Psoas muscle (tissue), 8 donors: ENCODE results near the gene GNAS-AS1. TPM values are rescaled to one million over a fixed set of nuclear protein-coding genes. Genes with fewer than 3 reads are reported as not detected.

Experiments
- ATAC-seq, 4 donors: fragments of 200-7000 bp; cut with Tn5 transposase; one replicate each; pipeline ENCODE4 v1.9.1; 2020; ENCODE audit warnings: moderate library complexity in 3 of 4, mild to moderate bottlenecking in 2 of 4
- DNase-seq, 2 donors: peaks; one replicate each; pipeline ENCODE4 v3.0.0-alpha.2; 2020
- H3K27ac ChIP-seq: fragments of 200-600 bp; one replicate; pipeline ENCODE4 v1.8.0; 2022
- H3K27me3 ChIP-seq, 3 donors: fragments of 200-600 bp in 1 of 3; one replicate each; pipeline versions ENCODE4 v1.6.1 to v1.8.0; 2013 to 2022; ENCODE audit warnings: low read length in 2 of 3, mild to moderate bottlenecking in 2 of 3, moderate library complexity in 1 of 3; ENCODE audit not compliant: insufficient read depth in 3 of 3
- H3K36me3 ChIP-seq, 2 donors: fragments of 200-600 bp in 1 of 2; one replicate each; pipeline versions ENCODE4 v1.6.1 to v1.8.0; 2013 to 2022; ENCODE audit warnings: low read depth in 1 of 2, mild to moderate bottlenecking in 1 of 2, moderate library complexity in 1 of 2; ENCODE audit not compliant: insufficient read depth in 1 of 2
- H3K4me1 ChIP-seq: fragments of 200-600 bp; one replicate; pipeline ENCODE4 v1.8.0; 2022
- H3K4me3 ChIP-seq: fragments of 200-600 bp; one replicate; pipeline ENCODE4 v1.8.0; 2022; ENCODE audit warnings: mild to moderate bottlenecking
- H3K9me3 ChIP-seq: fragments of 200-600 bp; one replicate; pipeline ENCODE4 v1.8.0; 2022
- WGBS, 3 donors: extraction: QIAGEN DNeasy Blood & Tissue Kit; methylation state at CpG; one replicate each; pipeline versions ENCODE4 v1.1.6 to v1.1.7; 2013; 5-methylcytosine and 5-hydroxymethylcytosine counted together
- intact Hi-C, 2 donors: fragments of 100-400 bp; cut with DNase I; formaldehyde crosslinking; loops; one replicate each; pipeline versions ENCODE4 v1.11.0 to v1.14.2; 2022
- long read RNA-seq, 2 donors: library from polyadenylated mRNA; unstranded; transcript quantifications; one replicate each; pipeline ENCODE4 v2.0.0, GENCODE V29; 2021
- polyA plus RNA-seq, 3 donors: library from polyadenylated mRNA; stranded (reverse); fragments of 200-250 nt; gene quantifications; one replicate each; pipeline ENCODE4 v1.2.3, GENCODE V29; 2013
- total RNA-seq, 4 donors: library from RNA; stranded (reverse); fragmentation: NEBNext Ultra II Directional in 2 of 4; extraction: Animal tissue kit (Norgen Biotek cat#: 25700) in 2 of 4; gene quantifications; one replicate each; pipeline versions ENCODE4 v1.2.1 to v1.2.4, GENCODE V29; 2021 to 2023
- TF ChIP-seq, protein P1 (sequence below): fragments of 200-600 bp; IDR thresholded peaks from one replicate; pipeline ENCODE4 v1.8.0; 2022; ENCODE audit warnings: antibody characterized with exemption
- donor health status: healthy with polysubstance abuse.
- donor health status: DM: no; HTN: no; CAD: no; lungs with moderate emphysema.
- donor health status: Bipolar disorder and iron deficiency.
- donor health status: healthy.
- donor health status: DM: yes; HTN: yes; CAD: no.
- donor health status: DM: no; HTN: no; CAD: no.
- donor health status: DM: no; HTN: no; CAD: no.
- donor health status: DM: yes; HTN: yes; CAD: no.

The GNAS-AS1 gene
- total RNA-seq, result 1 to 10 TPM in 1 of 4 donors, under 1 TPM in 2, not detected in 1; 0.26 to 1.0 (median 0.65) TPM
- under 1 TPM; 0.03 to 0.53 (median 0.13) TPM for polyA plus RNA-seq
- long read RNA-seq, donor 1, result 0 reads
- long read RNA-seq, donor 2, result 0 reads

DNA sequence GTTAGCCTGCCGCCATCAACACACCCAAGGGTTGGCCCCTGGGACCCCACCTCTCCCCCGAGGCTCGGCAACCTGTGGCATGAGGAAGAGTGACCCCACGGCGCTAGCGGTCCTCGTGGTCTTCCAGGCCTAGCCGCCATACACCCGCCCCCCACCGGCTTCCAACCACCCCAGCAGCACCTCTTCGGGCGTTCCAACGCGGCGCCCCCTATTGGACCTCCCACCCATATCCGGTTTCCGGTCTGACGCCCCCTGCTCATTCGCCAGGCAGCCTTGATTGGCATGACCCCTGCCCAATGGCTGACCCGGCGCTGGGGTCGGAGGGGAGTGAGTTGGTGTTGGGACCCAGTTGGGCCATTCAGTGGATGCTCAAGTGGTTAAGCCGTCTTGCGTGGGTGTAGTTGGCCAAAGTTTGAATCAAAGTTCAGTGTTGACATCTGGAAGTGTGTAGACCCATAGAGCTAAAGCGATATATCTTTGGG, at the start of gene GNAS-AS1:
Gene GNAS-AS1 (minus strand): TSS at position 210 of the 482 bp plus-strand sequence.
- peaks cover 0 to 51% (median 9%) of the 10 kb centered on the region in 3 donors for H3K27me3 ChIP-seq
- WGBS, 3 donors, result 40 to 49% (median 48%) methylated on average over 25 of the region's 25 CpGs
- H3K4me3 ChIP-seq, result peak within 1 kb of the TSS; percentile 59
- no peaks in the 10 kb centered on the region for H3K4me1 ChIP-seq
- H3K27ac ChIP-seq, result no peak within 1 kb of the TSS
- ATAC-seq, result peak; percentile 73 to 88 (median 81)
- intact Hi-C loops, result loop anchor here in 1 of 2 donors (5.0 to 10.0 kb wide), 2 partner anchors 203 to 366 kb away; no protein-coding TSS in a partner anchor
- TF ChIP-seq, protein P1, sequence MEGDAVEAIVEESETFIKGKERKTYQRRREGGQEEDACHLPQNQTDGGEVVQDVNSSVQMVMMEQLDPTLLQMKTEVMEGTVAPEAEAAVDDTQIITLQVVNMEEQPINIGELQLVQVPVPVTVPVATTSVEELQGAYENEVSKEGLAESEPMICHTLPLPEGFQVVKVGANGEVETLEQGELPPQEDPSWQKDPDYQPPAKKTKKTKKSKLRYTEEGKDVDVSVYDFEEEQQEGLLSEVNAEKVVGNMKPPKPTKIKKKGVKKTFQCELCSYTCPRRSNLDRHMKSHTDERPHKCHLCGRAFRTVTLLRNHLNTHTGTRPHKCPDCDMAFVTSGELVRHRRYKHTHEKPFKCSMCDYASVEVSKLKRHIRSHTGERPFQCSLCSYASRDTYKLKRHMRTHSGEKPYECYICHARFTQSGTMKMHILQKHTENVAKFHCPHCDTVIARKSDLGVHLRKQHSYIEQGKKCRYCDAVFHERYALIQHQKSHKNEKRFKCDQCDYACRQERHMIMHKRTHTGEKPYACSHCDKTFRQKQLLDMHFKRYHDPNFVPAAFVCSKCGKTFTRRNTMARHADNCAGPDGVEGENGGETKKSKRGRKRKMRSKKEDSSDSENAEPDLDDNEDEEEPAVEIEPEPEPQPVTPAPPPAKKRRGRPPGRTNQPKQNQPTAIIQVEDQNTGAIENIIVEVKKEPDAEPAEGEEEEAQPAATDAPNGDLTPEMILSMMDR, result no peak
- H3K9me3 ChIP-seq, result no peaks in the 10 kb centered on the region
- DNase-seq, result peak; percentile 75 to 90
- H3K36me3 ChIP-seq, result no peaks in the 10 kb centered on the region

DNA sequence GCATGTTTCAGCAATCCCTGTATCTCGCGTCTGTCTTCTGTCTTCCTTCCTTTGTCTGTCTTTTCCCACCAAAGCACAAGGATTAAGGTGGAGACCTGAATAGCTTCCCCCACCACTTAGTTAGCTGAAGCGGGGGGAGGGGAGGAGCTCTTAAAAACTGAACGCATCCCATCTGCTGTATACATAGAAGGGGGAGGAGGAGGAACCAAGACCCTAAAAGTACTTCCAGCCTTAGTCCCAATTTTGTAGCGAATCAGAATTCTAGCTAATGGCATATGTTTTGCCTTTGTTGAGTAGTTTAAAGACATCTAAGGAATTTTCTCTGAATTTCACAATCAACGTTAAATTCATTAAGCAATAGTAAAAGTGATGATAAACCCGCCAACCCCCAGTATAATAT, 49.7 kb upstream of the GNAS-AS1 start:
- Histone ChIP-seq H3K27me3 (no peaks in the 10 kb centered on the region), H3K36me3 (peaks cover 0 to 64% of the 10 kb centered on the region in 2 donors), H3K9me3 (no peaks in the 10 kb centered on the region), H3K4me1 (peaks cover 76% of the 10 kb centered on the region), H3K27ac (peak overlapping the region; percentile 25), H3K4me3 (no peak overlapping the region)
- WGBS, 3 donors, result 54 to 68% (median 58%) methylated on average over 7 of the region's 7 CpGs
- no peak for DNase-seq
- no peak for ATAC-seq
- TF ChIP-seq, protein P1, result no peak
- intact Hi-C loops, result no loop called here

- no peak overlapping the region for H3K4me3 ChIP-seq
- ATAC-seq, result no peak
- no peak for DNase-seq
- intact Hi-C loops, result loop anchor here (5.0 kb wide), 2 partner anchors 83 to 133 kb away; partner anchors contain the start of genes ATP5F1E (in 1 of the 2) and NELFCD (in 1 of the 2)
- H3K27me3 ChIP-seq, result no peaks in the 10 kb centered on the region
- H3K9me3 ChIP-seq, result no peaks in the 10 kb centered on the region
- peaks cover 0 to 55% of the 10 kb centered on the region in 2 donors for H3K36me3 ChIP-seq
- H3K27ac ChIP-seq, result no peak overlapping the region
- peaks cover 78% of the 10 kb centered on the region for H3K4me1 ChIP-seq
- WGBS, 3 donors, result 71 to 90% (median 77%) methylated on average over 10 of the region's 10 CpGs
- TF ChIP-seq, protein P1, result no peak
These were observed 48.8 kb upstream of the GNAS-AS1 start for GRCh38 chr20:58899512-58899911.

DNA sequence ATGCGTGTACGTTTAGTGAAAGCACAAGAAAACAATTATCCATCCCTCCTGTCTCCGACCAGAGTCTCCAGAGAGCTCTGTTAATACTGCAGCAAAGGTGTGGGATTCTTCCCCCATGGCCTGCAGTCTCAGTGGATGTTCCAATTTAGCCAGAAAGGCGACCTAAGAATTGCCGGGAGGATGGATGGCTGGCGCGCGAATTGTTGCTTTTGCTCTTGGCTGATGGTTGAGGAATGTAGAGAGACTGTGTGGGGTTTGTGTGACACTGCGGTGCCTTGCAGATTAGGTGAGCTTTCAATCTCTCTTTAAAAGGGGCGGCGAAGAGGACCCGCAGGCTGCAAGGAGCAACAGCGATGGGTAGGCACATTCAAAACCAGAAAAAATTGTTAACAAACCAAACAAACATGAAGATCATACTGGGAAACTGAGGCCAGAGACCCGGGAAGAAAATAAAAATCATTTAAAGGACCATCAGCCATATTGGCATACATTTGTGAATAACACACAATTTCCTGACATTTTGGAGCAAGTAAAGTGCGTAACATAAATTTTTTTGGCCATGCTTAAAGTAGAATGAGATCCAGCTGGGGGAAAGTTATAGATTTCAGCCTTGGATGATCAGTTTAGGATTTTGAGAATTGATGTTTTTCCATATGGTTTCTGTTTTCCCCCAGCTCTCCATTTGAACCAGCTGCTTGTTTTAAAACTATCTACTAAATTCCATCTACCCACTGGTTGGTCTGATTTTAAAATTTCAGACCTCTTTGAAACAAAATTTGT, 48.1 kb upstream of the GNAS-AS1 start:
- peaks cover 0 to 49% of the 10 kb centered on the region in 2 donors for H3K36me3 ChIP-seq
- no peaks in the 10 kb centered on the region for H3K9me3 ChIP-seq
- ATAC-seq (no peak), DNase-seq (no peak)
- TF ChIP-seq, protein P1, result no peak
- intact Hi-C loops, result loop anchor here (5.0 kb wide), 2 partner anchors 83 to 133 kb away; partner anchors contain the start of genes ATP5F1E (in 1 of the 2) and NELFCD (in 1 of the 2)
- no peak overlapping the region for H3K4me3 ChIP-seq
- peak overlapping the region; percentile 42 for H3K27ac ChIP-seq
- WGBS, 3 donors, result 29 to 37% (median 30%) methylated on average over 15 of the region's 15 CpGs
- peaks cover 85% of the 10 kb centered on the region for H3K4me1 ChIP-seq
- H3K27me3 ChIP-seq, result no peaks in the 10 kb centered on the region
